ENCODE results near the gene PADI3.
A peak's percentile ranks its signal among the peaks of the same experiment; 100 is the strongest.

The PADI3 gene

GRCh38 chr1:17225140-17225539 lies 23.8 kb upstream of the PADI3 start:
- Mint-ChIP-seq H3K27me3 (ENCODE audit: low read depth) (no peaks in the 10 kb centered on the region), H3K4me3 (no peak overlapping the region), H3K4me1 (ENCODE audit: low read depth) (no peaks in the 10 kb centered on the region), H3K27ac (no peak overlapping the region), H3K9me3 (no peaks in the 10 kb centered on the region), H3K36me3 (ENCODE audit: low read depth) (no peaks in the 10 kb centered on the region)
- no peak for DNase-seq (ENCODE audit: low spot score)

GRCh38 chr1:17227358-17227915 lies 21.5 kb upstream of the PADI3 start:
- Mint-ChIP-seq H3K9me3 (no peaks in the 10 kb centered on the region), H3K36me3 (ENCODE audit: low read depth) (no peaks in the 10 kb centered on the region), H3K27me3 (ENCODE audit: low read depth) (no peaks in the 10 kb centered on the region), H3K27ac (no peak overlapping the region), H3K4me3 (no peak overlapping the region), H3K4me1 (ENCODE audit: low read depth) (no peaks in the 10 kb centered on the region)
- no peak for DNase-seq (ENCODE audit: low spot score)

- Mint-ChIP-seq H3K4me1 (ENCODE audit: low read depth) (no peaks in the 10 kb centered on the region), H3K4me3 (no peak overlapping the region), H3K27ac (no peak overlapping the region), H3K36me3 (ENCODE audit: low read depth) (no peaks in the 10 kb centered on the region), H3K27me3 (ENCODE audit: low read depth) (no peaks in the 10 kb centered on the region), H3K9me3 (no peaks in the 10 kb centered on the region)
- DNase-seq (ENCODE audit: low spot score) = no peak
These were observed 20.3 kb upstream of the PADI3 start for GRCh38 chr1:17228619-17229018.

GRCh38 chr1:17229379-17229778 lies 19.5 kb upstream of the PADI3 start:
- no peaks in the 10 kb centered on the region for H3K36me3 Mint-ChIP-seq (ENCODE audit: low read depth)
- H3K4me3 Mint-ChIP-seq = no peak overlapping the region
- no peak for DNase-seq (ENCODE audit: low spot score)
- no peaks in the 10 kb centered on the region for H3K9me3 Mint-ChIP-seq
- no peak overlapping the region for H3K27ac Mint-ChIP-seq
- H3K4me1 Mint-ChIP-seq (ENCODE audit: low read depth) = no peaks in the 10 kb centered on the region
- H3K27me3 Mint-ChIP-seq (ENCODE audit: low read depth) = no peaks in the 10 kb centered on the region

- Mint-ChIP-seq H3K36me3 (ENCODE audit: low read depth) (no peaks in the 10 kb centered on the region), H3K9me3 (no peaks in the 10 kb centered on the region), H3K4me1 (ENCODE audit: low read depth) (no peaks in the 10 kb centered on the region), H3K27me3 (ENCODE audit: low read depth) (no peaks in the 10 kb centered on the region), H3K4me3 (no peak overlapping the region), H3K27ac (no peak overlapping the region)
- DNase-seq (ENCODE audit: low spot score) = no peak
These were observed 18.8 kb upstream of the PADI3 start for GRCh38 chr1:17230106-17230505.

- Mint-ChIP-seq H3K4me1 (ENCODE audit: low read depth) (no peaks in the 10 kb centered on the region), H3K27me3 (ENCODE audit: low read depth) (no peaks in the 10 kb centered on the region), H3K27ac (no peak overlapping the region), H3K4me3 (no peak overlapping the region), H3K36me3 (ENCODE audit: low read depth) (no peaks in the 10 kb centered on the region), H3K9me3 (no peaks in the 10 kb centered on the region)
- no peak for DNase-seq (ENCODE audit: low spot score)
These were observed 18.1 kb upstream of the PADI3 start for GRCh38 chr1:17230671-17231310.

- no peak overlapping the region for H3K4me3 Mint-ChIP-seq
- no peaks in the 10 kb centered on the region for H3K36me3 Mint-ChIP-seq (ENCODE audit: low read depth)
- no peaks in the 10 kb centered on the region for H3K4me1 Mint-ChIP-seq (ENCODE audit: low read depth)
- H3K27ac Mint-ChIP-seq = no peak overlapping the region
- no peaks in the 10 kb centered on the region for H3K27me3 Mint-ChIP-seq (ENCODE audit: low read depth)
- H3K9me3 Mint-ChIP-seq = no peaks in the 10 kb centered on the region
- DNase-seq (ENCODE audit: low spot score) = no peak
These were observed 15.9 kb upstream of the PADI3 start for GRCh38 chr1:17232759-17233661.

- H3K4me1 Mint-ChIP-seq (ENCODE audit: low read depth) = no peaks in the 10 kb centered on the region
- no peak for DNase-seq (ENCODE audit: low spot score)
- no peaks in the 10 kb centered on the region for H3K27me3 Mint-ChIP-seq (ENCODE audit: low read depth)
- no peaks in the 10 kb centered on the region for H3K9me3 Mint-ChIP-seq
- H3K36me3 Mint-ChIP-seq (ENCODE audit: low read depth) = no peaks in the 10 kb centered on the region
- no peak overlapping the region for H3K4me3 Mint-ChIP-seq
- H3K27ac Mint-ChIP-seq = no peak overlapping the region
These were observed 15.1 kb upstream of the PADI3 start for GRCh38 chr1:17233675-17234320.

GRCh38 chr1:17234405-17234804 lies 14.5 kb upstream of the PADI3 start:
- no peak for DNase-seq (ENCODE audit: low spot score)
- no peaks in the 10 kb centered on the region for H3K9me3 Mint-ChIP-seq
- H3K27me3 Mint-ChIP-seq (ENCODE audit: low read depth) = no peaks in the 10 kb centered on the region
- H3K36me3 Mint-ChIP-seq (ENCODE audit: low read depth) = no peaks in the 10 kb centered on the region
- no peak overlapping the region for H3K4me3 Mint-ChIP-seq
- H3K4me1 Mint-ChIP-seq (ENCODE audit: low read depth) = no peaks in the 10 kb centered on the region
- no peak overlapping the region for H3K27ac Mint-ChIP-seq

- no peak for DNase-seq (ENCODE audit: low spot score)
- no peaks in the 10 kb centered on the region for H3K9me3 Mint-ChIP-seq
- H3K36me3 Mint-ChIP-seq (ENCODE audit: low read depth) = no peaks in the 10 kb centered on the region
- no peaks in the 10 kb centered on the region for H3K27me3 Mint-ChIP-seq (ENCODE audit: low read depth)
- no peak overlapping the region for H3K4me3 Mint-ChIP-seq
- H3K4me1 Mint-ChIP-seq (ENCODE audit: low read depth) = no peaks in the 10 kb centered on the region
- H3K27ac Mint-ChIP-seq = no peak overlapping the region
These were observed 13.6 kb upstream of the PADI3 start for GRCh38 chr1:17235135-17235885.

GRCh38 chr1:17236779-17237560 lies 11.9 kb upstream of the PADI3 start:
- peak; percentile 66 for DNase-seq (ENCODE audit: low spot score)
- no peak overlapping the region for H3K27ac Mint-ChIP-seq
- H3K9me3 Mint-ChIP-seq = no peaks in the 10 kb centered on the region
- H3K4me3 Mint-ChIP-seq = no peak overlapping the region
- no peaks in the 10 kb centered on the region for H3K4me1 Mint-ChIP-seq (ENCODE audit: low read depth)
- no peaks in the 10 kb centered on the region for H3K36me3 Mint-ChIP-seq (ENCODE audit: low read depth)
- H3K27me3 Mint-ChIP-seq (ENCODE audit: low read depth) = no peaks in the 10 kb centered on the region

- no peak overlapping the region for H3K27ac Mint-ChIP-seq
- H3K4me3 Mint-ChIP-seq = no peak overlapping the region
- H3K27me3 Mint-ChIP-seq (ENCODE audit: low read depth) = no peaks in the 10 kb centered on the region
- no peaks in the 10 kb centered on the region for H3K36me3 Mint-ChIP-seq (ENCODE audit: low read depth)
- no peaks in the 10 kb centered on the region for H3K9me3 Mint-ChIP-seq
- DNase-seq (ENCODE audit: low spot score) = no peak
- no peaks in the 10 kb centered on the region for H3K4me1 Mint-ChIP-seq (ENCODE audit: low read depth)
These were observed 11.4 kb upstream of the PADI3 start for GRCh38 chr1:17237561-17237903.

GRCh38 chr1:17239420-17239819 lies 9.5 kb upstream of the PADI3 start:
- Mint-ChIP-seq H3K36me3 (ENCODE audit: low read depth) (no peaks in the 10 kb centered on the region), H3K4me1 (ENCODE audit: low read depth) (no peaks in the 10 kb centered on the region), H3K27me3 (ENCODE audit: low read depth) (no peaks in the 10 kb centered on the region), H3K4me3 (no peak overlapping the region), H3K27ac (no peak overlapping the region), H3K9me3 (no peaks in the 10 kb centered on the region)
- no peak for DNase-seq (ENCODE audit: low spot score)

Measured in T-helper 2 cell treated with Interferon-gamma antibody and Interleukin-4, amounts not matched to agents 5 μg/mL and 100 μg/mL, for 36 hours (primary cell).